ENCODE data around the gene IQGAP2.

Gene IQGAP2

GRCh38 chr5:76379316-76379715 lies 23.8 kb upstream of the IQGAP2 start:
- TF ChIP-seq CTCF (IDR thresholded peaks at IDR 0.05): no peak

- no peak for TF ChIP-seq CTCF (IDR thresholded peaks at IDR 0.05)
Measured at GRCh38 chr5:76379855-76380254, 23.2 kb upstream of the IQGAP2 start.

- no peak for TF ChIP-seq CTCF (IDR thresholded peaks at IDR 0.05)
Measured at GRCh38 chr5:76380346-76381066, 22.6 kb upstream of the IQGAP2 start.

GRCh38 chr5:76383126-76383832 lies 19.8 kb upstream of the IQGAP2 start:
- TF ChIP-seq CTCF (IDR thresholded peaks at IDR 0.05): no peak

- no peak for TF ChIP-seq CTCF (IDR thresholded peaks at IDR 0.05)
Measured at GRCh38 chr5:76384189-76384588, 18.9 kb upstream of the IQGAP2 start.

GRCh38 chr5:76384705-76385104 lies 18.4 kb upstream of the IQGAP2 start:
- no peak for TF ChIP-seq CTCF (IDR thresholded peaks at IDR 0.05)

- TF ChIP-seq CTCF (IDR thresholded peaks at IDR 0.05): no peak
Measured at GRCh38 chr5:76385540-76385939, 17.5 kb upstream of the IQGAP2 start.

All from LNCAP (cell line).